Body of pancreas (tissue), 4 donors: ENCODE data around the gene DUS4L.

ENCODE experiments used
- CTCF ChIP-seq, 7 experiments: fragments of 450-650 bp in 4 of 7; fragments of 200-600 bp in 3 of 7; sonication (generic) in 3 of 7; IDR thresholded peaks; one replicate each; pipeline ENCODE4 v1.5.1; 2016 to 2019; ENCODE audit warnings: antibody characterized with exemption in 7 of 7
- POLR2A ChIP-seq, 3 donors: fragments of 450-650 bp; IDR thresholded peaks; one replicate each; pipeline ENCODE4 v1.6.1; 2016; ENCODE audit warnings: antibody characterized with exemption in 3 of 3, mild to moderate bottlenecking in 2 of 3

GRCh38 chr7:107581387-107582013 is 17.7 kb downstream of the DUS4L start:
- TF ChIP-seq CTCF (IDR thresholded peaks at IDR 0.05), result no peak
- TF ChIP-seq POLR2A (IDR thresholded peaks at IDR 0.05), result no peak
